Natural killer cell (primary cell): ENCODE measurements around the gene RTTN. TPM values are rescaled to one million over a fixed set of nuclear protein-coding genes. Genes with fewer than 3 reads are reported as not detected.
A peak's percentile ranks its signal among the peaks of the same experiment; 100 is the strongest.

Experiments used
- ATAC-seq, 3 donors: fragments of 150-1000 bp in 2 of 3; fragments of 200-7000 bp in 1 of 3; cut with Tn5 transposase; 1 replicate in 1 of 3; 2 replicates in 2 of 3; pipeline ENCODE4 v1.10.0; 2021; ENCODE audit warnings: mild to moderate bottlenecking in 2 of 3, moderate library complexity in 2 of 3
- DNase-seq, 2 donors: peaks; one replicate each; pipeline versions ENCODE4 v3.0.0 to v3.0.0-alpha.2; 2013 to 2021; ENCODE audit warnings: mixed read lengths in 1 of 2
- H3K27ac ChIP-seq: one replicate; pipeline ENCODE4 v1.5.1; 2013; ENCODE audit warnings: mild to moderate bottlenecking, low read length
- H3K27me3 ChIP-seq: one replicate; pipeline ENCODE4 v1.6.1; 2013; ENCODE audit warnings: low read length; ENCODE audit not compliant: control insufficient read depth, insufficient read depth
- H3K36me3 ChIP-seq: one replicate; pipeline ENCODE4 v1.6.1; 2013; ENCODE audit warnings: low read length; ENCODE audit not compliant: control insufficient read depth, insufficient read depth
- H3K4me1 ChIP-seq: one replicate; pipeline ENCODE4 v1.6.1; 2013; ENCODE audit warnings: low read length; ENCODE audit not compliant: control insufficient read depth, insufficient read depth
- H3K4me3 ChIP-seq: one replicate; pipeline ENCODE4 v1.5.1; 2013; ENCODE audit warnings: low read length
- H3K9me3 ChIP-seq: one replicate; pipeline ENCODE4 v1.6.1; 2013; ENCODE audit warnings: low read length; ENCODE audit not compliant: control insufficient read depth, insufficient read depth
- H3K27ac Mint-ChIP-seq, 2 donors: one replicate each; pipeline ENCODE4 v1.8.0; 2022; ENCODE audit warnings: mild to moderate bottlenecking in 2 of 2, mixed read lengths in 2 of 2, moderate library complexity in 1 of 2
- H3K27me3 Mint-ChIP-seq, 2 donors: one replicate each; pipeline ENCODE4 v1.8.0; 2022; ENCODE audit warnings: low read depth in 2 of 2, mixed read lengths in 2 of 2
- H3K36me3 Mint-ChIP-seq: one replicate; pipeline ENCODE4 v1.8.0; 2022; ENCODE audit warnings: mixed read lengths
- H3K4me1 Mint-ChIP-seq, 2 donors: one replicate each; pipeline ENCODE4 v1.8.0; 2022; ENCODE audit warnings: mixed read lengths in 2 of 2
- H3K4me3 Mint-ChIP-seq: one replicate; pipeline ENCODE4 v1.8.0; 2022; ENCODE audit warnings: mild to moderate bottlenecking, moderate library complexity, mixed read lengths
- H3K9me3 Mint-ChIP-seq, 2 donors: one replicate each; pipeline ENCODE4 v1.8.0; 2022; ENCODE audit warnings: mixed read lengths in 2 of 2
- CTCF ChIP-seq: fragments of 200-600 bp; IDR thresholded peaks from one replicate; pipeline ENCODE4 v1.8.0; 2022; ENCODE audit warnings: antibody characterized with exemption
- WGBS: methylation state at CpG from one replicate; pipeline ENCODE4 v1.1.7; 2013; ENCODE audit warnings: missing lambda C conversion rate; ENCODE audit not compliant: insufficient coverage; 5-methylcytosine and 5-hydroxymethylcytosine counted together
- intact Hi-C: fragments of 100-400 bp; cut with micrococcal nuclease; formaldehyde crosslinking; loops from one replicate; pipeline ENCODE4 v1.14.2; 2022
- total RNA-seq, 4 donors: library from RNA; stranded (reverse); fragments of 120-200 nt in 1 of 4; gene quantifications; one replicate each; pipeline versions ENCODE4 v1.2.3 to v1.2.4, GENCODE V29; 2013 to 2022

The RTTN gene
- total RNA-seq, 3 donors from 2014 or later (not counting 1 experiment from before 2014, with no cell fraction given): 33.0 to 41.0 (median 35.5) TPM

DNA sequence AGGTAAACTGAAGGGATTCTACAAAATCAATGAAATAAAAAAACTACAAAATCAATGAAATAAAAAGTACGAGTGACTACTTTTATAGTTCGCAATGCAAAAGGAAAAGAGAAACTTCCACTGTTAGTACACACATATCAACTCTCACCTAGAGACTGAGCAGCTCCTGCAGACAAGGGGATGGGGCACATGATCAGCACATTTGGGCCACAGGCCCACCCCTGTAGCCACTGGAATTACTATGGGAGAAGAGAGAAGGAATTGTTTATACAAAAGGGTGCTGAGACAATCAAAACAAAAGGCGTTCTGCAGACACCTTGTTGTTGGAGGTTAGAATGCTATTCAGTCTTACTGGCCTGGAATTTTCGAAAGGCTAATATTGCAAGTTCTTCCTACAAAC lies 223.1 kb downstream of the RTTN start:
- Mint-ChIP-seq H3K27ac (peak overlapping the region in 1 of 2 donors; percentile 39), H3K27me3 (no peaks in the 10 kb centered on the region), H3K9me3 (peaks cover 2 to 5% of the 10 kb centered on the region in 2 donors), H3K36me3 (peaks cover 10% of the 10 kb centered on the region), H3K4me3 (no peak overlapping the region), H3K4me1 (peaks cover 24 to 27% of the 10 kb centered on the region in 2 donors)
- ATAC-seq (no peak), DNase-seq (no peak)
- TF ChIP-seq CTCF: no peak
- Histone ChIP-seq H3K4me3 (no peak overlapping the region), H3K4me1 (no peaks in the 10 kb centered on the region), H3K27ac (no peak overlapping the region), H3K9me3 (peaks cover 9% of the 10 kb centered on the region), H3K36me3 (no peaks in the 10 kb centered on the region), H3K27me3 (no peaks in the 10 kb centered on the region)
- WGBS: 98% methylated on average over 4 of the region's 4 CpGs
- intact Hi-C loops: no loop called here

DNA sequence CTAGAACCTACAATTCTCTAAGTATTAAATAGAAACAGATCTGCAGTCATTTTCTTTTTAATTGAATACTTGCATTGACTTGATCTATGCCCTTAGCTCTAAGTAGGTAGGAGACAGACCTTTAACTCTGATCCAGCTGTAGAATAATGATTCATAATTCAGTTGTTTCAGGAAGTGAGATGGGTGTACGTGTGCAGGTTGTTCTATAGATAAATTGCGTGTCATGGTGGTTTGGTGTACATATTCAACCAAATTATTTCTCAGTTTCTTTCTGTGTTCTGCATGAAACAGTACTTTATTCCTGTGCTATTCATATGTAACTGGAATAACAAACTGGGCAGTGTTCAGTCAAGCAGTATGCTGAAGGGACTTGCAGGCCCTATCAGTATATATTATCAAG lies 223.5 kb downstream of the RTTN start:
- no peak overlapping the region for H3K4me3 ChIP-seq
- H3K9me3 Mint-ChIP-seq: peaks cover under 1% of the 10 kb centered on the region in 2 donors
- intact Hi-C loops: no loop called here
- TF ChIP-seq CTCF: no peak
- H3K4me1 Mint-ChIP-seq: peaks cover 24 to 27% of the 10 kb centered on the region in 2 donors
- peak overlapping the region in 1 of 2 donors; percentile 39 for H3K27ac Mint-ChIP-seq
- no peak for ATAC-seq
- 40% methylated on average over 1 of the region's 2 CpGs for WGBS
- no peak for DNase-seq
- H3K27me3 ChIP-seq: no peaks in the 10 kb centered on the region
- no peaks in the 10 kb centered on the region for H3K36me3 ChIP-seq
- H3K36me3 Mint-ChIP-seq: peaks cover 10% of the 10 kb centered on the region
- no peaks in the 10 kb centered on the region for H3K4me1 ChIP-seq
- no peaks in the 10 kb centered on the region for H3K27me3 Mint-ChIP-seq
- no peak overlapping the region for H3K4me3 Mint-ChIP-seq
- peaks cover 7% of the 10 kb centered on the region for H3K9me3 ChIP-seq
- no peak overlapping the region for H3K27ac ChIP-seq

- ATAC-seq (no peak), DNase-seq (no peak)
- no peak overlapping the region for H3K27ac ChIP-seq
- no peaks in the 10 kb centered on the region for H3K4me1 ChIP-seq
- H3K4me3 ChIP-seq: no peak overlapping the region
- peaks cover 24 to 27% of the 10 kb centered on the region in 2 donors for H3K4me1 Mint-ChIP-seq
- no peak for TF ChIP-seq CTCF
- no peaks in the 10 kb centered on the region for H3K9me3 Mint-ChIP-seq
- no peak overlapping the region for H3K4me3 Mint-ChIP-seq
- no peaks in the 10 kb centered on the region for H3K27me3 Mint-ChIP-seq
- no peaks in the 10 kb centered on the region for H3K27me3 ChIP-seq
- H3K36me3 Mint-ChIP-seq: peaks cover 14% of the 10 kb centered on the region
- H3K27ac Mint-ChIP-seq: peak overlapping the region in 1 of 2 donors; percentile 39
- no peaks in the 10 kb centered on the region for H3K36me3 ChIP-seq
- intact Hi-C loops: no loop called here
- H3K9me3 ChIP-seq: peaks cover 11% of the 10 kb centered on the region
- 83% methylated on average over 2 of the region's 3 CpGs for WGBS
These were observed 224.3 kb downstream of the RTTN start for GRCh38 chr18:69980982-69981804.
